H54 (cell line): Measurements from ENCODE around the gene KCNK2.

ENCODE experiments used
- DNase-seq: peaks from one replicate; pipeline ENCODE4 v3.0.0; 2011; ENCODE audit warnings: low spot score, mixed read lengths; ENCODE audit not compliant: insufficient read length
- FAIRE-seq: peaks from 3 replicates; lab custom pipeline; 2011; peaks lifted over from hg19 to GRCh38; lab: Jason Lieb, UNC
- POLR2A ChIP-seq: IDR thresholded peaks from 2 replicates; pipeline ENCODE4 v1.6.1; 2011; ENCODE audit warnings: low read depth, mild to moderate bottlenecking, low read length

Gene KCNK2

DNA sequence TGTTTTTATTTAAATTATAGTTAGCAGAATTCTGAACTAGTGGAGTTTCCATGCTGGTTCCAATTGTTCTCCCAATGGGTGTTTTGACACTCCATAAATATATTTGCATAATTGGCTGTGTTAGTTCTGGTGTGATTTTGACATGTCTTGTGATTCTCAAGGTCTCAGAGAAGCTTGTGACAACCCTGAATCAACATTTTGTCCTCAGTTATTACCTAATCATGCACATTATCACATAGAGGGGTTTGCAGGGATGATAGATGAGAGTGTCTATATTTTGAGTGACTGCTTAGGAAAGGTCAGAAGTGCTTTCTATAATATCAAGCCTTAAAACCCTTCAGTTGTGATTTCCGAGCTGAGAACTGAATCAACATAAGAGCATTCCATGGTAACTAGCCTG is 11.5 kb upstream of the KCNK2 start:
- TF ChIP-seq POLR2A, result no peak
- DNase-seq (no peak), FAIRE-seq (no peak)

DNA sequence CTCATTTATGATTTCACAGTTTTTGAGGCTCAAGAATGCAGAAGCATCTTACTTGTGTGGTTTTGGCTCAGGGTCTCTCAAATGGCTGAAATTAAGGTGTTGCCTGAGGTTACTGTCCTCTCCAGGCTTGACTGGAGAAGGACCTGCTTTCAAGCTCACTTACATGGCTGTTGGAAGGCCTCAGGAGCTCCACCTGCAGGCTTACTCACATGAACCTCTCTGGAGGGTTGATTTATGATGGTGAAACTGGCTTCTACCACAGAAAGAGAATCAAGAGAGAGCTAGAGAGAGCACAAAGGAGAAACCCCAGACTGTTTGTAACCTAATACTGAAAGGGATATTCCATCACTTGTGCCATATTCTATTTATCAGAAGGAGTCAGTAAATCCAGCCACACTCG is 6.2 kb upstream of the KCNK2 start:
- peak; percentile 66 for FAIRE-seq
- no peak for DNase-seq
- TF ChIP-seq POLR2A, result no peak

DNA sequence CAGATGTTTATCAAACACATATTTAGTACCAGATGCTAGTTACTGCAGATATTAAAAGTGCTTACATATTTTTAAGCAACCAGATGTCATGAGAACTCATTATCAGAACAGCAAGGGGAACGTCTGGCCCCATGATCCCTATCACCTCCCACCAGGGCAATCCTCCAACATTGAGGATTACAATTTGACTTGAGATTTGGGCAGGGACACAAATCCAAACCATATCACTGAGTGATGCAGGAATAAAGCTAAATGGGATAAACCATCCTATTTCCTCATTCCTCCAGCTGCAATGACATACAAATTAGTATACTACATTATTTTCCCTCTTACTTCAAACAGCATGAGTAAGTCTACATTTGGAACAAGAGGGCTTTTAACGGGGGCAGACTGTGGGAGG is 3.1 kb upstream of the KCNK2 start:
- TF ChIP-seq POLR2A, result no peak
- FAIRE-seq (no peak), DNase-seq (no peak)

DNA sequence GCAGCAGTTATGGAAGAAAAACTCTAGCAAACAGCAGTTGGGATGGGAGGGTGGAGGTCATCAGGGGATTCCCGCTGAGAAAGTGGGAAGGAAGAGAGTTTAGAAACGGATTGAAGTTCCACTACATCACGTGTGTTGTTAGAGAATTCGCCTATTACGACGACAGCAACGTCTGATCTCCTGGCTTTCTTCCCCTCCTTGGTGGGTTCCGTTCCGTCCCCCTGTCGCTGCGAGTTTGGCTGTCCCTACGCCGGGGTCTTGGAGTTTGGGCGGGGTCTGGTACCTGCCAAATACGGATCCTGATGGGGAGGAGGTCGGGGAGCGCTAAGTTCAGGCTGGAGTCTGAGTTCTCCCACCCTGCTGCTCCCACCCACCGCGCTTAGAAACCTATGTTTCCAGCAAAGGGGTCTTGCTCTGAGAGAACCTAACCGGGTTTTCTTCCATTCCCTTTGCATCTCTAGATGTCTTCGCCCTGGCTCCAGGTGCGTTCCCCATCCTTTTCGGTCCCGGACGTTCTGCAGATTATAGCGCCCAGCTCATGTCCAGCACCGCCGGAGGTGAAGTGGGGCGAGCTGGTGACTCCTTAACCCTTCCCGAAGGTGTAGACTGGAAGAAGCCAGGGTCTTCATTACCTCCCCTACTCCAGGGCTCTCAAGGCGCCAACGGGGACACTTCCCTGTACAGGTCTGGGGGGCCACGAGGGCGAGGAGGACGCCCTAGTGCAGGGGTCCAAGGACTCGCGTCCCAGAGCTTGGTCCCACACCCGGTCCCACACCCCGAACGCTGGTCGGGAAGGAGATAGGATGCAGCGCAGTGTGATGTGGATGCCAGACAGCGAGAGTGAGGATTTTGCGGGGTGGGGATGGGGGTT is 641 bp upstream of the KCNK2 start:
- FAIRE-seq (no peak), DNase-seq (no peak)
- no peak for TF ChIP-seq POLR2A

DNA sequence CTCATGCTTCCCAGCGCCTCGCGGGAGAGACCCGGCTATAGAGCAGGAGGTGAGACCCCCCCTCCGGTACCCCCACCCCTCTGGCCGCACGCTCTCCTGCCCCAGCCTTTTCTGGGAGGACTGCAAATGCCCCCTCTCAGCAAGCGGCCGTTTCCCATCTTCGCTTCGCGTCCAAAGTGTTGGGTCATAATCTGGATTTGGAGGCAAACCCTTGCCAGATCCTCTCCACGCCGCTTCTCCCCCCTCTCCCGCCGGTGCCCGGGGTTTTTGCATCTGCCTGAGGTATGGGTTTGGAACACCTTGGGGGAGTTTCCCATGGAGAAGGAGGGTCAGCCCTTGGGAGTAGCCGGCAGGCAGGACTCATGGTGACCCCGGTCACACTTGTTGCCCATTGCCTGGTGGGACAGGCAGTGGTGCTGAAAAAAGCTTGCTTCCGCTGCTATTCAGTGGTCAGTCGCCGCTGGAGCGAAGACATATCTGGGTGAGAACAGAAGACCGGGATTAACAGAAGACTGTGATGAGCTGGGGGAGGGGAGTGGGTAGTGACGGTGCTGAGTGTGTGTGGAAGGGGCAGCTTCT is 935 bp downstream of the KCNK2 start:
- DNase-seq (no peak), FAIRE-seq (no peak)
- TF ChIP-seq POLR2A, result no peak

DNA sequence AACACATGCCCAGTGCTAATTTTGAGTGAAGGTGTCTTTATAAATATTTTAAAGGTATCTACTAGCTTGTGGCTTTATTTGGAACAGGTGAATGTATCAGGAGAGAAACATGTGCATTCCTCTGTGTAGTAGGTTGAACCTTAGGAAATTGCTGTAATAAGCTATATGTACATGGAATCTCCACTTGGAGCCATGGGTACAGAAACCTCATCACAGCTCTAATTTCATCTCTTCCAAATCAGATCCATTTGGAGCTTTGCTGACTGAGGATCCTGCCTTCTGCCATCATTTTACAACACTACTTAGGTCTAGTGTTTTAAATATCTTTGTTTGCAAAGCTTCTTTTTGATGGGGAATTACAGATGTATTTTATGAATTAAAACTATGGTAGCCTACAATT is 2.1 kb downstream of the KCNK2 start:
- FAIRE-seq, result no peak
- DNase-seq, result no peak
- TF ChIP-seq POLR2A, result no peak

DNA sequence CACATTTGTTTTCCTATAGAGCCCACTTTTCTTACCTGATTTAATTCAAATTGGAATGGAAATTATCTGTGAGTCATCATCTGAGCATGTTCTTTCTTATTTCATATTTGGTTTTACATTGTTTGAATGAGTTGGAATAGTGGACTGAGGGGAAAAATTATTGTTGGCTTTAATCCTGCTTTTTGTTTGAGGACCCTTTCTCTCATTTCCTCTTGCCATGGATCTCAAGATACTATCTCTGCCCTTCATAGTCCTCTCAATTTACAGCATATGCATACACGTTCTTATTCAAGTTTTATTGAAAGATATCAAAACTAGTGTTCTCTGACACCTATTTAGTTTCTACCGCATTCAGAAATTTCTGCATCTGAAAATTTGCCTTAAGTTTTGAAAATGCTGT is 5.1 kb downstream of the KCNK2 start:
- no peak for FAIRE-seq
- DNase-seq, result no peak
- TF ChIP-seq POLR2A, result no peak

DNA sequence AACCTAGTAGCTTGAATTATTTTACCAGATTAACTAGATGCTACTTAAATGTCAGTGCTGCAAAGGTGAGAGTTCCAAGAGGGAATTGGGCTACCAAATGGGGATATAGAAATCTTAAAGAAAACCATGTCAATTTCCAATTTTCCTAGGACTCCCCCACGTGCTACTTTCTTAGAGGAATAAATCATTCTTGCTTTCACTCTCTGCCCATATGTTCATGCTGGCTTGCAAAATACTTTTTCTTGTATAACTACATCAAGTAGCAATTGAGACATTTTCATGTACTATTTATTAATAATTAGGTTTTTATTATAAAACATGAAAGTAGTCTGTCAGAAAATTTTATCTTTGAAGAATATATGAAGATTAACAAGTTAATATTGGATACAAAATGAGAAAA is 11.8 kb downstream of the KCNK2 start:
- no peak for DNase-seq
- TF ChIP-seq POLR2A, result no peak
- FAIRE-seq, result no peak

DNA sequence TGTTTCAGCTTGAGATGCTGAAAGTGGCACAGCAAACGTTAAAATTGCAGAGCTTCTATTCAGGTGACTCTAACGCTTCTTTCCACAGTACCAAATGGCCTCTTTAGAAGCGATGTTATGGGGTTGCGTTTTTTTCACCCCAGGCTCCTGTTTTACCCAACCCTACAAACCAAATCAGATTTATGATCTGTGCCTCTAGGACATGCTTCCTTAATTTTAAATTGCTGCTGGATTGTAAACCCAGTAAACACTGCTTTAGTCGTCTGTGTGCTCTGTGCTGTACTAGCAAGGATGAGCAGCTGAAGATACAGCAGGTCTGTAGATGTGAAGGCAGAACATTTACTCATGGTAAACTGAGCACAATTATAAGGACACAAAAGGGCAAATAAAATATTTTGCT is 13.0 kb downstream of the KCNK2 start:
- no peak for FAIRE-seq
- no peak for TF ChIP-seq POLR2A
- no peak for DNase-seq

DNA sequence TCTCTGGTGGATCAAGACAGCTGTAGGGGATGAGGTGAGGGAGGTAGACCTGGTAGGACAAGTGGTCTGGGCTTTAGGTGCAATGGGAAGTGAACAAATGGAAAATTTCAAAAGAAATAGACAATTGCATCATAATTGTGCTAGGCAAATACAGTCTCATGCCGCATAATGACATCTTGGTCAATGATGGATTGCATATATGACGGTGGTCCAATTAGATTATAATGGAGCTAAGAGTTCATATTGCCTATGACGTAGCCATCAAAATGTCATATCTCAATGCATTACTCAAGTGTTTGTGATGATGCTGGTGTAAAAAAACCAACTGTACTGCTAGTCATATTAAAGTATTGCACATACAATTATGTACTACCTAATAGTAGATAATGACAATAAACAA is 19.0 kb downstream of the KCNK2 start:
- FAIRE-seq (no peak), DNase-seq (no peak)
- TF ChIP-seq POLR2A, result no peak

DNA sequence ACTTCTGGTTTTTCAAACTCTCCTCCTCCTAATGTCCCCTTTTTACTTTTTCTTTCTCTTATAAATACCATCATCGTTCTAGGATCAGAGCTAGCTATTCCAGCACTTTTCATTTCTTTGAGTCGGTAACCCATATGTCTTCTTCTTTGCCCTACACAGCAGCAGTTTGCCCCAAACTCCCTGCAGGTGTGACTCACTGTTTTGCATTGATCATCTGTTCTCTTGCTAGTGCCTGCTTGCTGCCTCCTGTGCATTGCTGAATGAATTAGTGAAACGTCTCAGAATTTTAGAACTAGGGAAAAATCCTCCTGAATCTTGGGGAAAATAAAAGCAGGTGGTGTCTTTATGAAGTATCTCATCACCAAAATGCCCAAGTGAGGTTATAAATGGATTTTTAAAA is 21.7 kb downstream of the KCNK2 start:
- DNase-seq (no peak), FAIRE-seq (peak; percentile 93)
- no peak for TF ChIP-seq POLR2A

DNA sequence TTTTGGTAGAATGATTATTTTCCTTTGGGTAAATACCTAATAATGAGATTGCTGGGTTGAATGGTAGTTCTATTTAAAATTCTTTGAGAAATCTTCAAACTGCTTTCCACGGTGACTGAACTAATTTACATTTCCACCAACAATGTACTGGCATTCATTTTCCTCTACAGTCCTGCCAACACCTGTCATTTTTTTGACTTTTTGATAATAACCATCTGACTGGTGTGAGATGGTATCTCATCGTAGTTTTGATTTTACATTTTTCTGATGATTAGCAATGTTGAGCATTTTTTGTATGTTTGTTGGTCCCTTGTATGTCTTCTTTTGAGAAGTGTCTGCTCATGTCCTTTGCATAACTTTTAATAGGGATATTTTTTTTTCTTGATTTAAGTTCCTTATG is 23.5 kb downstream of the KCNK2 start:
- no peak for FAIRE-seq
- no peak for DNase-seq
- no peak for TF ChIP-seq POLR2A

DNA sequence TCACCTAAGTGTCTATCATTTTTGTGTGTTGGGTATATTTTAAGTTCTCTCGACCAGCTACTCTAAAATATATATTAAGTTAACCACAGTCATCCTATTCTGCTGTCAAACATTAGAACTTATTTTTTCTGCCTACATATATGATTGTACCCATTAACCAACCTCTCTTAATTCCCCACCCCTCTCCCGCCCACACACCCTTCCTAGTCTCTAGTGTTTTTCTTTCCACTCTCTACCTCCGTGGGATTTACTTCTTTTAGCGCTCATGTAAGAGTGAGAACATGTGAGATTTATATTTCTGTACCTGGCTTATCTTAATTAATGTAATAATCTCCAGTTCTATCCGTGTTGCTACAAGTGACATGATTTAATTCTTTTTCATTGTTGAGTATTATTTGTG is 26.6 kb downstream of the KCNK2 start:
- no peak for TF ChIP-seq POLR2A
- DNase-seq, result no peak
- FAIRE-seq, result no peak

DNA sequence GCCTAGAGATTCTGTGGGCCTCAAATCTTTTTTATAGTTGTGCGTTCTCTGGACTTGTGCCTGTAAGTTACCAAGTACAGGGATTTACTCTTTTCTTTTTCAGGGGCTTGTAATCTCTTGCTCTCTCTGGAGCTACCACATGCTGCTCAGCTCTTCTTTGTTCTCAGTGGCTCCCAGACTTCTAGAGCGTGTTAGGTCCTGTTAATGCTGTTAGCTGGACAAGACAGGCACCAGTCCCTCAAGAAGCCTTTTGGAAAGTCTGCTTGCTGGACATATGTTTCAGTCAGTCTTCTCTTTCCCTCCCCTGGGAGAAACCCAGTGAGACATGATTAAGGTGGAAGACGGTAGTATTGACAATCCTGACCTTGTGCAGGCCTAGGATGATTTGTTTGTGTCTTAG is 29.4 kb downstream of the KCNK2 start:
- no peak for FAIRE-seq
- TF ChIP-seq POLR2A, result no peak

DNA sequence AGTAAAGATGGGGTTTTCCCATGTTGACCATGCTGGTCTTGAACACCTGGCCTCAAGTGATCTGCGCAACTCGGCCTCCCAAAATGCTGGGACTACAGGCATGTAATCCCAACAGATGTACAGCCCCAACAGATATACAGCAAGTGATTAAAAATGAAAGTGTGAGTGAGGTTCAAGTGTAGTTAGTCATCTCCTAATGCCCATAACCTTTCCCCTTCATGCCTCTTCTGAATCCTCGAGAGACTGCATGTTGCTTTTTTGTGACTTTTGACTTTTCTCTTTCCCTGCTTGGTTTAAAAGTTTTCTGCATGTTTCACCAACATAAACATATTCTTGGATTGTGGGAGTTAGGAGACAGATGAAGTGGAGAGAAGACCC is 31.2 kb downstream of the KCNK2 start:
- no peak for FAIRE-seq
- TF ChIP-seq POLR2A, result no peak
- DNase-seq, result no peak

More for the DNA sequence above, 29.4 kb downstream of the KCNK2 start:
- DNase-seq, result no peak
